A673 (cell line): ENCODE measurements around the gene NDUFA11.
"Not testable (repeated sequence)": the region's sequence is repeated elsewhere in the genome, so short reads cannot be mapped to it uniquely, and the experiment has no call there.

Source experiments
- EZH2 ChIP-seq: fragments of 200-600 bp; sonication (generic); IDR thresholded peaks from 2 replicates; pipeline ENCODE4 v1.6.1; 2017; ENCODE audit warnings: borderline replicate concordance, low read depth, mild to moderate bottlenecking, mixed read lengths, antibody characterized with exemption, low read length; ENCODE audit not compliant: poor library complexity, severe bottlenecking
- TF ChIP-seq, protein P1 (sequence below): fragments of 300-800, 200-600 bp; sonication (generic); conservative IDR thresholded peaks from 2 replicates; pipeline ENCODE4 v1.5.1; 2017; ENCODE audit warnings: low read depth, mild to moderate bottlenecking, antibody characterized with exemption, low read length, moderate library complexity, mixed read lengths

DNA sequence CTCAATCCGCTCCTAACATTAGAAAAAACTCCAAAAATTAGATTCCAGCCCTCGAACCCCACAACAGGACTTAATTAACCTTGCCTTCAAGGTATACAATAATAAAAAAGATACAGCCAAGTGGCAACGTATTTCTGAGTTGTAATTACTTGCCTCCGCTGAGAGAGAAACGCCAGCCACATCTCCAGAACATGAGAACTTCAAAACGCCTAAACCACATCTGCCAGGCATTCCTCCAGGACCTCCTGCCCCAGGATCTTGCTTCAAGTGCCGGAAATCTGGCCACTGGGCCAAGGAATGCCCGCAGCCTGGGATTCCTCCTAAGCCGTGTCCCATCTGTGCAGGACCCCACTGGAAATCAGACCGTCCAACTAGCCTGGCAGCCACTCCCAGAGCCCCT lies 49.5 kb downstream of the NDUFA11 start:
- TF ChIP-seq, protein P1, sequence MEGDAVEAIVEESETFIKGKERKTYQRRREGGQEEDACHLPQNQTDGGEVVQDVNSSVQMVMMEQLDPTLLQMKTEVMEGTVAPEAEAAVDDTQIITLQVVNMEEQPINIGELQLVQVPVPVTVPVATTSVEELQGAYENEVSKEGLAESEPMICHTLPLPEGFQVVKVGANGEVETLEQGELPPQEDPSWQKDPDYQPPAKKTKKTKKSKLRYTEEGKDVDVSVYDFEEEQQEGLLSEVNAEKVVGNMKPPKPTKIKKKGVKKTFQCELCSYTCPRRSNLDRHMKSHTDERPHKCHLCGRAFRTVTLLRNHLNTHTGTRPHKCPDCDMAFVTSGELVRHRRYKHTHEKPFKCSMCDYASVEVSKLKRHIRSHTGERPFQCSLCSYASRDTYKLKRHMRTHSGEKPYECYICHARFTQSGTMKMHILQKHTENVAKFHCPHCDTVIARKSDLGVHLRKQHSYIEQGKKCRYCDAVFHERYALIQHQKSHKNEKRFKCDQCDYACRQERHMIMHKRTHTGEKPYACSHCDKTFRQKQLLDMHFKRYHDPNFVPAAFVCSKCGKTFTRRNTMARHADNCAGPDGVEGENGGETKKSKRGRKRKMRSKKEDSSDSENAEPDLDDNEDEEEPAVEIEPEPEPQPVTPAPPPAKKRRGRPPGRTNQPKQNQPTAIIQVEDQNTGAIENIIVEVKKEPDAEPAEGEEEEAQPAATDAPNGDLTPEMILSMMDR = not testable (repeated sequence)
- not testable (repeated sequence) for TF ChIP-seq EZH2
